ENCODE measurements around the gene TTC13.

- TF ChIP-seq POLR2A (IDR thresholded peaks at IDR 0.05), result no peak
- TF ChIP-seq CTCF (IDR thresholded peaks at IDR 0.05), result no peak
Measured at GRCh38 chr1:230896779-230897178, 81.9 kb downstream of the TTC13 start.

Data from thyroid gland (tissue), 4 donors.